K562 (cell line): ENCODE results near the gene USP2. TPM values are rescaled to one million over a fixed set of nuclear protein-coding genes. Genes with fewer than 3 reads are reported as not detected.

Source experiments
- CBX1 ChIP-seq: sonication (generic); IDR thresholded peaks from 2 replicates; pipeline ENCODE4 v1.6.1; 2016; ENCODE audit warnings: antibody characterized with exemption, low read depth, mild to moderate bottlenecking
- DLX4 ChIP-seq: fragments of 250-450 bp; sonication (Bioruptor Pico); IDR thresholded peaks from 2 replicates; pipeline ENCODE4 v1.6.1; 2021; ENCODE audit warnings: mild to moderate bottlenecking
- EGR1 ChIP-seq: fragments of 450-650 bp; conservative IDR thresholded peaks from 2 replicates; pipeline ENCODE4 v1.6.1; 2017; ENCODE audit warnings: mild to moderate bottlenecking
- EP300 ChIP-seq: IDR thresholded peaks from 2 replicates; pipeline ENCODE4 v1.6.1; 2012; ENCODE audit warnings: low read length, improper control_type of control experiment
- ESRRA ChIP-seq: fragments of 450-650 bp; IDR thresholded peaks from 2 replicates; pipeline ENCODE4 v1.6.1; 2014; ENCODE audit warnings: low read depth, mild to moderate bottlenecking, moderate library complexity, borderline replicate concordance
- PKNOX1 ChIP-seq: fragments of 450-650 bp; IDR thresholded peaks from 2 replicates; pipeline ENCODE4 v1.6.1; 2016
- RFX1 ChIP-seq: fragments of 450-650 bp; IDR thresholded peaks from 2 replicates; pipeline ENCODE4 v1.6.1; 2016; ENCODE audit warnings: mild to moderate bottlenecking, moderate library complexity
- TCF7 ChIP-seq: sonication (generic); IDR thresholded peaks from 2 replicates; pipeline ENCODE4 v1.6.1; 2016; ENCODE audit warnings: antibody characterized with exemption, borderline replicate concordance
- ZBTB5 ChIP-seq: fragments of 450-650 bp; IDR thresholded peaks from 2 replicates; pipeline ENCODE4 v1.6.1; 2017; ENCODE audit warnings: antibody characterized with exemption
- polyA plus RNA-seq, 8 experiments: library from polyadenylated mRNA; depleted of rRNA in 4 of 8; stranded (reverse) in 5 of 8; unstranded in 3 of 8; fragments of >200 nt; fragmentation: Nextera tagmentation in 2 of 8; fragmentation: Illumina TruSeq in 1 of 8; extraction: Ambion mirVana in 2 of 8; extraction: Trizol in 1 of 8; gene quantifications; 2 replicates each; pipeline versions ENCODE4 v1.2.1 to v1.2.3, GENCODE V29; 2011 to 2014; ENCODE audit warnings: inconsistent platforms in 1 of 8, missing spikeins in 1 of 8
- total RNA-seq, 7 experiments: library from RNA; depleted of rRNA in 6 of 7; stranded (reverse); fragments of >200 nt in 6 of 7; fragmentation: Illumina TruSeq in 2 of 7; extraction: Trizol in 2 of 7; gene quantifications; 2 replicates each; pipeline versions ENCODE4 v1.2.1 to v1.2.3, GENCODE V29; 2011 to 2021; ENCODE audit warnings: low replicate concordance in 1 of 7
- TF ChIP-seq, protein P1 (sequence below): fragments of 250-450 bp; sonication (Bioruptor Pico); IDR thresholded peaks from 2 replicates; pipeline ENCODE4 v1.8.0; 2022; ENCODE audit warnings: inconsistent platforms

The USP2 gene
- total and polyA plus RNA-seq, 9 of the 15 experiments (the other 6 are each of a cell fraction or from before 2014, with no cell fraction given), result 2.8 to 16.9 (median 3.9) TPM

- TF ChIP-seq ZBTB5 (no peak), TCF7 (no peak), PKNOX1 (peak; percentile 67), ESRRA (peak; percentile 98), RFX1 (peak; percentile 74), EGR1 (no peak), CBX1 (no peak), DLX4 (no peak), EP300 (no peak)
- TF ChIP-seq, protein P1, sequence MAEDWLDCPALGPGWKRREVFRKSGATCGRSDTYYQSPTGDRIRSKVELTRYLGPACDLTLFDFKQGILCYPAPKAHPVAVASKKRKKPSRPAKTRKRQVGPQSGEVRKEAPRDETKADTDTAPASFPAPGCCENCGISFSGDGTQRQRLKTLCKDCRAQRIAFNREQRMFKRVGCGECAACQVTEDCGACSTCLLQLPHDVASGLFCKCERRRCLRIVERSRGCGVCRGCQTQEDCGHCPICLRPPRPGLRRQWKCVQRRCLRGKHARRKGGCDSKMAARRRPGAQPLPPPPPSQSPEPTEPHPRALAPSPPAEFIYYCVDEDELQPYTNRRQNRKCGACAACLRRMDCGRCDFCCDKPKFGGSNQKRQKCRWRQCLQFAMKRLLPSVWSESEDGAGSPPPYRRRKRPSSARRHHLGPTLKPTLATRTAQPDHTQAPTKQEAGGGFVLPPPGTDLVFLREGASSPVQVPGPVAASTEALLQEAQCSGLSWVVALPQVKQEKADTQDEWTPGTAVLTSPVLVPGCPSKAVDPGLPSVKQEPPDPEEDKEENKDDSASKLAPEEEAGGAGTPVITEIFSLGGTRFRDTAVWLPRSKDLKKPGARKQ, result no peak
- TF ChIP-seq, all 486 proteins: peak for 7
These were observed 28.6 kb downstream of the USP2 start (continued) for GRCh38 chr11:119352857-119353260.
